K562 (cell line): Measurements from ENCODE around the gene MINDY4. TPM values are rescaled to one million over a fixed set of nuclear protein-coding genes. Genes with fewer than 3 reads are reported as not detected.
A peak's percentile ranks its signal among the peaks of the same experiment; 100 is the strongest.

Experiments
- CREBBP ChIP-seq: IDR thresholded peaks from one replicate; pipeline ENCODE4 v1.6.1; 2012; ENCODE audit warnings: low read depth, mild to moderate bottlenecking, control low read depth, inconsistent platforms, low read length
- CREM ChIP-seq: IDR thresholded peaks from 2 replicates; pipeline ENCODE4 v1.6.1; 2014; ENCODE audit warnings: antibody characterized with exemption, low read depth
- FIP1L1 ChIP-seq: fragments of 200-400 bp; formaldehyde crosslinking; IDR thresholded peaks from 2 replicates; pipeline ENCODE4 v1.6.1; 2018; ENCODE audit warnings: mild to moderate bottlenecking, low read depth, low read length; ENCODE audit not compliant: poor library complexity, severe bottlenecking
- GABPA ChIP-seq: fragments of 200-800 bp; sonication (Bioruptor generic); conservative IDR thresholded peaks from 2 replicates; pipeline ENCODE4 v1.6.1; 2016; ENCODE audit warnings: low read depth, missing genetic modification characterization, missing compliant biosample characterization
- HNRNPK ChIP-seq: fragments of 200-400 bp; formaldehyde crosslinking; IDR thresholded peaks from one replicate; pipeline ENCODE4 v1.6.1; 2018; ENCODE audit warnings: mild to moderate bottlenecking, low read depth, low read length; ENCODE audit not compliant: poor library complexity, severe bottlenecking
- HOMEZ ChIP-seq: fragments of 250-450 bp; sonication (Bioruptor Pico); IDR thresholded peaks from 2 replicates; pipeline ENCODE4 v1.4.0; 2020; ENCODE audit warnings: mild to moderate bottlenecking, moderate library complexity
- HOXB6 ChIP-seq: fragments of 250-450 bp; sonication (Bioruptor Pico); IDR thresholded peaks from 2 replicates; pipeline ENCODE4 v1.5.1; 2022; ENCODE audit warnings: mild to moderate bottlenecking, borderline replicate concordance
- ILK ChIP-seq: fragments of 450-650 bp; IDR thresholded peaks from 2 replicates; pipeline ENCODE4 v1.6.1; 2016; ENCODE audit warnings: missing genetic modification characterization, low read depth, mild to moderate bottlenecking, missing compliant biosample characterization, moderate library complexity, borderline replicate concordance
- KAT8 ChIP-seq: fragments of 450-650 bp; IDR thresholded peaks from 2 replicates; pipeline ENCODE4 v1.6.1; 2016; ENCODE audit warnings: low read depth, mild to moderate bottlenecking
- MITF ChIP-seq: IDR thresholded peaks from 2 replicates; pipeline ENCODE4 v1.6.1; 2014; ENCODE audit warnings: antibody characterized with exemption
- PCBP1 ChIP-seq: fragments of 200-400 bp; formaldehyde crosslinking; IDR thresholded peaks from 2 replicates; pipeline ENCODE4 v1.6.1; 2018; ENCODE audit warnings: mild to moderate bottlenecking, low read depth, low read length; ENCODE audit not compliant: poor library complexity, severe bottlenecking
- PHF20 ChIP-seq: fragments of 450-650 bp; IDR thresholded peaks from 2 replicates; pipeline ENCODE4 v1.6.1; 2018; ENCODE audit not compliant: partially characterized antibody
- PHF21A ChIP-seq: fragments of 450-650 bp; IDR thresholded peaks from 2 replicates; pipeline ENCODE4 v1.6.1; 2017; ENCODE audit warnings: low read depth, borderline replicate concordance
- RBFOX2 ChIP-seq: fragments of 200-400 bp; formaldehyde crosslinking; IDR thresholded peaks from 2 replicates; pipeline ENCODE4 v1.6.1; 2017; ENCODE audit warnings: low read depth, mild to moderate bottlenecking, low read length, moderate library complexity
- TOE1 ChIP-seq, 2 experiments: fragments of 450-650 bp in 1 of 2; sonication (generic) in 1 of 2; formaldehyde crosslinking in 1 of 2; IDR thresholded peaks; 2 replicates each; pipeline versions ENCODE4 v1.7.1 to v1.8.0; 2016 to 2022; ENCODE audit warnings: borderline replicate concordance in 2 of 2, mild to moderate bottlenecking in 2 of 2, antibody characterized with exemption in 1 of 2, inconsistent platforms in 1 of 2, low read depth in 1 of 2, missing genetic modification reagents in 1 of 2, moderate library complexity in 1 of 2
- TRIM24 ChIP-seq, 2 experiments: fragments of 450-650 bp; IDR thresholded peaks; 2 replicates each; pipeline ENCODE4 v1.6.1; 2016
- ZBTB49 ChIP-seq: sonication (generic); formaldehyde crosslinking; IDR thresholded peaks from 2 replicates; pipeline ENCODE4 v1.8.0; 2022; ENCODE audit warnings: missing genetic modification reagents, mild to moderate bottlenecking, borderline replicate concordance
- ZFPM2 ChIP-seq: fragments of 250-450 bp; sonication (Bioruptor Pico); IDR thresholded peaks from 2 replicates; pipeline ENCODE4 v1.5.1; 2022; ENCODE audit warnings: mild to moderate bottlenecking
- ZNF217 ChIP-seq: sonication (generic); formaldehyde crosslinking; IDR thresholded peaks from 2 replicates; pipeline ENCODE4 v1.8.0; 2022; ENCODE audit warnings: mild to moderate bottlenecking, missing genetic modification reagents
- ZNF263 ChIP-seq: sonication (generic); formaldehyde crosslinking; IDR thresholded peaks from 2 replicates; pipeline ENCODE4 v1.8.0; 2022; ENCODE audit warnings: mild to moderate bottlenecking, missing genetic modification reagents, borderline replicate concordance
- polyA plus RNA-seq, 8 experiments: library from polyadenylated mRNA; depleted of rRNA in 4 of 8; stranded (reverse) in 5 of 8; unstranded in 3 of 8; fragments of >200 nt; fragmentation: Nextera tagmentation in 2 of 8; fragmentation: Illumina TruSeq in 1 of 8; extraction: Ambion mirVana in 2 of 8; extraction: Trizol in 1 of 8; gene quantifications; 2 replicates each; pipeline versions ENCODE4 v1.2.1 to v1.2.3, GENCODE V29; 2011 to 2014; ENCODE audit warnings: inconsistent platforms in 1 of 8, missing spikeins in 1 of 8
- total RNA-seq, 7 experiments: library from RNA; depleted of rRNA in 6 of 7; stranded (reverse); fragments of >200 nt in 6 of 7; fragmentation: Illumina TruSeq in 2 of 7; extraction: Trizol in 2 of 7; gene quantifications; 2 replicates each; pipeline versions ENCODE4 v1.2.1 to v1.2.3, GENCODE V29; 2011 to 2021; ENCODE audit warnings: low replicate concordance in 1 of 7
- TF ChIP-seq, protein P1 (sequence below): fragments of 250-450 bp; sonication (Bioruptor Pico); IDR thresholded peaks from 2 replicates; pipeline ENCODE4 v1.8.0; 2021; ENCODE audit warnings: borderline replicate concordance, mild to moderate bottlenecking, moderate library complexity; ENCODE audit not compliant: poor library complexity, severe bottlenecking

The MINDY4 gene
- total and polyA plus RNA-seq, 9 of the 15 experiments (the other 6 are each of a cell fraction or from before 2014, with no cell fraction given): 2.1 to 16.7 (median 11.0) TPM

DNA sequence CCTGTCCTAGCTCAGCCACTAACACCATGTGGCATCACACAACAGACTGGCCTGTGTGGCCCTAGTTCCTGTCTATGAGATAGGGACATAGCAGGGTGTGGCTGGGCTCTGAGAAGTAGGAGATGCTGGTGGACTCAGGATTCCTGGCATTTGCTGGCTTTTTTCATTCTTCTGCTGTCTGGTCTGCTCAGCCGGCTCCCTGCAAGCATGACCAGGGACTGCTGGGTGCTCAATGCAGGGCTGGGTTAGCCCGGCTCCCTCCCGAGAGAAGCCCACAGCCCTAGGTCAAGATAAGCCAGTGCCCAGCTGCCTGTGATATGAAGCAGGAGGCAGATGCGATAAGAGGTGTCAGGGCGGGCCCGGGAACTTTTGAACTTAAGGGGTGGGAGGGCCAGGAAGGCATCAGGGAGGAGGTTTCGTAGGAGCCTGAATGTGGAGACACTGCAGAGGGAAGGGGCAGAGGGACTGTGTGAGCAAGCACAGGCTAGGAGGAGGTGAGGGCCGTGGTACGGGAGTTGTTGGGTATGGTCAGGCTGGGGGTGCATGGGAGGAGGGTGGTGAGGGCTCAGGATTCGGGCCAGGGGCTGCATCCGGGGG lies 143.9 kb downstream of the MINDY4 start (continued):
- TF ChIP-seq ZBTB49 (CRISPR knock-in tag) (no peak), PHF21A (0 out of 2 replicates have a peak, but pooled peaks have one; percentile 53), CREM (peak; percentile 83), HNRNPK (no peak), CREBBP (no peak), ZFPM2 (no peak), MITF (peak; percentile 33; the same call in 1 of the 2 replicates), PHF20 (peak; percentile 9), TRIM24 (IDR thresholded peaks at IDR 0.05) (peak; percentile 91 to 94), RBFOX2 (0 out of 2 replicates have a peak, but pooled peaks have one; percentile 35), HOMEZ (CRISPR knock-in tag) (no peak), GABPA (peak; percentile 26), HOXB6 (CRISPR knock-in tag) (no peak), PCBP1 (no peak), ZNF217 (CRISPR knock-in tag) (no peak), ILK (tag) (no peak), ZNF263 (CRISPR knock-in tag) (no peak; the same call in 1 of the 2 replicates), TOE1 (IDR thresholded peaks at IDR 0.05; ENCODE audit: borderline replicate concordance) (peak; percentile 71; the same call in 1 of the 2 replicates), TOE1 (CRISPR knock-in tag; IDR thresholded peaks at IDR 0.05; ENCODE audit: borderline replicate concordance, low read depth) (no peak), FIP1L1 (no peak), KAT8 (no peak)
- TF ChIP-seq, protein P1, sequence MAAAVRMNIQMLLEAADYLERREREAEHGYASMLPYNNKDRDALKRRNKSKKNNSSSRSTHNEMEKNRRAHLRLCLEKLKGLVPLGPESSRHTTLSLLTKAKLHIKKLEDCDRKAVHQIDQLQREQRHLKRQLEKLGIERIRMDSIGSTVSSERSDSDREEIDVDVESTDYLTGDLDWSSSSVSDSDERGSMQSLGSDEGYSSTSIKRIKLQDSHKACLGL: no peak
